GM18526 (cell line): Measurements from ENCODE around the gene VPS39.

Source experiments
- POLR2A ChIP-seq: IDR thresholded peaks from 3 replicates; pipeline ENCODE4 v1.6.1; 2011; ENCODE audit not compliant: insufficient read length; ENCODE audit errors: extremely low read depth

Gene VPS39

DNA sequence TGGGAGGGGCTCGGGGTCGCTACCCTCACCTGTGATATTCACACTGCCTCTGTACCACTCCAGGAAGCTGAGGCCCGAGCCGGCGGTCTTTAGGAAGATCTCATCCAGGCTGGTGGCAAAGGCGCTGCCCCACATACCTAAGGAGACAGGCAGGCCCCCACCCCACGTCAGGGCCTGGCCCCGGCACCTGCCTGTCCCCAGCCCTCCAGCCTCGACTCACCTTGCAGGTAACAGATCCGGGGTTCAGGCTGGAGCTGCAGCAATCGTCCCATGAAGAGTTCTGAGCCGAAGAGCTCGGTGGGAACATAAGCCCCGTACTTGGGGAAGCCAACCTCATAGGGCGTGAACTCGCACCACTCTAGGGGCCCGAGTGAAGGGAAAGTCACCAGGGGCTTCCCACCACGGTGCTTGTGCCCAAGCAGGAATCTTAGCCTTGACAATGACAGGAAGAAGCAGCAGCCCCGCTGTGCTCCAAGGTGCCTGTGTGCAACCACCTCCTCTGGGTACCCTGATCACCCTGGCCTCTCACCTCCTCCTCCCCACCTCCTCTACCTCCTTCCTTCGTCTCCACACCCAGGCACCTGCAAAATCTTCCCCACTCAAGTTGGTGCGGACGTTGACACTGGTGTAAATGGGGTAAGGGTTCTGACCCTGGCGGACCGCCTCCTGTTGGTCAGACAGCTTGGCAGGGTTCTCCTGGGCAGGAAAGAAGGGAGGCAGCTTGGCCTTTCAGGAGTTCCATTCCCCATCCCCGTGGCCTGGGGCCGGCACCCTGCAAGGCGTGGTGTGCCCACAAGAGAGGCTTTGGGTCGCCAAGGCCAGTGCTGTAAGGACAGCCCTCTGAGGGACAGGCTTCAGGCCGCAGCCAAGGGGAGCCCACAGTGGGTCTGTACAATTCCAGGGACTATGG is 62.3 kb downstream of the VPS39 start:
- no peak for TF ChIP-seq POLR2A

- TF ChIP-seq POLR2A, result no peak
These were observed 63.2 kb downstream of the VPS39 start for GRCh38 chr15:42144841-42145375.

DNA sequence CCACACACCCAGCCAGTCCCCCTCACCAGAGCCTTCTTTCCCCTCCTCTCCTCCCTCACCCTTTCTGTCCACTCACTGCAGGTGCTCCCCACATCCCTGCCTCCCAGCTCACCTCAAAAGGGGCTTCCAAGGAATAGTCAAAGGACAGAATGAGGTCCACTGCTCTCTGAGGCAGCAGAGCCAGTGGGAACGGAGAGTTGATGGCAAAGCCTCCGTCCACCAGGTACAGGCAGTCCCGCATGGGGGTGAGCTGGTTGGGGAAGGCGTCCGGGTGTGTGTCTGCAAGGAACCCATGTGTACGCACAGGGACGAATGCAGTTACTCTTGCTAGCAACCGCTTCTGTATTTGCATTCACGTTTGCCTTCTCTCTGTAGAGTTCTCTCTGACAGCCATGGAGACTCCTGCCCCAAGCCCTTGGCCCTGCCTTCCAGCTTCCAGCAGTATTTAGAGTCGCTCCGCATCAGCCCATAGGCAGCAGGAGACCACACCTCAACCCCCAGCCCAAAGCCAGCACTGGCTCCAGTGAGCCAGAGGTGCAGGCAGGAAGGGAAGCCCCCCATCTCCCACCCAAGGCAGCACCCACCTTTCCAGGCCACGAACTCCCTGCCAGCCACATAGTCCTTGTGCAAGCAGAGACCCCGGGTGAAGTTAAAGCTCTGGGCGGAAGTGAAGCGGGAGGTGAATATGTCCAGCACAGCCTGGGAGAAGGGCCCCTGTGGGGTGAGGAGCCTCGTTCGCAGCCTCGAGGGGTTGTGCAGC is 64.1 kb downstream of the VPS39 start:
- TF ChIP-seq POLR2A, result no peak

- no peak for TF ChIP-seq POLR2A
These were observed 64.7 kb downstream of the VPS39 start for GRCh38 chr15:42143356-42143755.

DNA sequence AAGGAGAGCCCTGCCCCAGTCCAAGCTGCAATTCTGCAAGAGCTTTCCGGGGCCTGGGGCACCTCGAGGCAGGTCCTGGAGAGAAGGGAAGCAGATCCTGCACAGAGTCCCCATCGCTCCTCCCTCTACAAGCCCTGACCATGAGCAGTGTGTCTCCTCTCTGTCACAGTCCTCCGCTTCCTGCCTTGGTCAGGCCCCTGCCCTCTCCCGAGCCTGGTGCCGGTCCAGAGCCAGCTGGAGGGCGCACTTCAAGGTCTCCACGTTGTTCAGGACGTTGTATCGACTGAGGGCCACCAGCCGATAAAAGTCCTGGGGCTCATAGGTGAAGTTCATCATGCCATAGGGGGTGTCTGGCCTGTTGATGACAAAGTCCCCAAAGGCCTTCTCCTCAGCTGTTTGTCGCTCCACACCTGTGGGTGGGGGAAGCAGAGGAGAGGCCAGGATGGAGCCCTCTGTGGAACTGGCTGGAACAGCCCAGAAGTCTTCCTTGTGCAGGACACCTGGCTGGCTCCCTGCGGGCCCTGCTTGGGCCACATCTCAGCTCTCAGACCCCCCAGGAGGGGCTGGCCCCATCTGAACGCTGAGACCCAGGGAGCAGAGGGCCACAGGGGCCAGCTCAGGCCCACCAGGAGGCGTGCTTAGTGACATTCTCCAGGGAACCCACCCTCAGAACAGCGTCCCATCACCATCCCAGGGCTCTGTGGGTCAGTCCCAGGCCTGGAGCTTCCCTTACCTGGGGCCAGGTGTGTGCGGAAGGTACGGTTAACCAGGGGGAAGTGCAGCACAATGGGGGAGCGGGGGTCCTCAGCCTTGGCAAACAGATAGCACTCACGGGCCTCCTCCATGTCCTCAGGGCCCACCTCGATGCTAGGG is 66.1 kb downstream of the VPS39 start:
- TF ChIP-seq POLR2A, result no peak

DNA sequence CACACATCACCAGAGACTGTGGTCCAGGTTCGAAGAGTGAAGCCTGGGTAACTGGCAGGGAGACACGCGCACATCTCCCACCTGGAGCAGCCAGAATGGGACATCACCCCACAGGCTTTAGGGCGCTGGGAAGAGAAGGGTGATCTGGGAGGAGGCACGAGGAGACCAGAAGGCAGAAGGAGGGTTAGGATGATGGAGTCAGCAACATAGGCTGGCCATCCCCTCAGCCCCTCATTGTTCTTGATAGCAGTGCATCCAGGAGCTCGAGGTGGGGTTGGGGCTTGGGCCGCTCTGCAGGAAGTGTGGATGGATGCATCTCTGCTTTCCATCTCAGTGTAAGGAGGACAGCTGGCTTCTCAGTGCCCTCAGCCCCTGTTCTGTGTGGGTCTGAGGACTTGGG is 66.9 kb downstream of the VPS39 start:
- no peak for TF ChIP-seq POLR2A

DNA sequence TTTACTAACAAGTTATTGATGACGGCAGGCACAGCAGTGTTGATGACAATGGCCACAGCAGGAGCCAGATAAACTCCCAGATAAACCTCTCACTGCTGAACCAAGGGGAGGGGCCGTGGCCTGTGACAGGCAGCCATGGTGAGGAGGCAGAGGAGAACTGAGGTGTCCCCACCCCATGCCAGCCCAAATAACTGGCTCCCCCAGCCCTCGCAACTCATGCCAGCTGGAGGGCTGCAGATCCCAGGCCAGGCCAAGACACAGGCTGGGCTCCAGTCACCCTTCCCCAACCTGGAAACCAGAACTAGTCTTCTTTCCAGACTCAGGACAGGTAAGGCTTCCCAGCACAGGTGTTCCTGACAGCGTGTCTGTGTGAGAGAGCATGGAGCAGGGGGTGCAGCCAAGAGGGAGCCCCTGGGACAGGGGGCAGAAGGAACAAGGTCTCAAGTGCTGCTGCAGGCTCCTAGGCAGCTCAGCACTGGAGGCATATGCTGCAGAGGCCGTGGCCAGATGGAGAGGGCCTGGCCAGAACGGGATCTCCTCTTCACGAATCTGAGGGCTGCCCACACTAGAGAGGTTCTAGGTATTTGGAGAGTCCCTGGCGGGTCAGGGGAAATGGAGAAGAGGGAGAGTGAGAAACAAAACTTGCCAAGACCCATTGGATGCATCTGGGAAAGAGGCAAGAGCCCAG is 67.6 kb downstream of the VPS39 start:
- no peak for TF ChIP-seq POLR2A

GRCh38 chr15:42139596-42139995 is 68.5 kb downstream of the VPS39 start:
- no peak for TF ChIP-seq POLR2A

GRCh38 chr15:42138968-42139386 is 69.1 kb downstream of the VPS39 start:
- no peak for TF ChIP-seq POLR2A

- no peak for TF ChIP-seq POLR2A
These were observed 69.7 kb downstream of the VPS39 start for GRCh38 chr15:42138411-42138810.

GRCh38 chr15:42137461-42138261 is 70.4 kb downstream of the VPS39 start:
- no peak for TF ChIP-seq POLR2A

DNA sequence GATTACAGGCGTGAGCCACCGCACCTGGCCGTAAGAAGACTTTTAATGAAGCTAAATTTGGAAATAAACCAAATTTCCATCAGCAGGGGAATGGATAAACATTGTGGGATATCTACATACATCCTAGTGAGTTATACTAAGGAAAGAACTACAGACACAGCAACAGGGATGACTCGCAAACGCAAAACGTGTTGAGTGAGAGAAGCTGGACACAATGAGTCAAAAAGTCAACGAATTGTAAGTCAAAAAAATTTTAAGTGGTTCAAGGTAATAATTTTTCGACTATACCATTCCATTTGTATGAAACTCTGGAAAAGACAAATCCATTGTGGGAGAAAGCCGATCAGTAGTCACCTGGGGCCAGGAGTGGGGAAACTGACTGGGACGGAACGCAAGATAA is 71.6 kb downstream of the VPS39 start:
- no peak for TF ChIP-seq POLR2A

DNA sequence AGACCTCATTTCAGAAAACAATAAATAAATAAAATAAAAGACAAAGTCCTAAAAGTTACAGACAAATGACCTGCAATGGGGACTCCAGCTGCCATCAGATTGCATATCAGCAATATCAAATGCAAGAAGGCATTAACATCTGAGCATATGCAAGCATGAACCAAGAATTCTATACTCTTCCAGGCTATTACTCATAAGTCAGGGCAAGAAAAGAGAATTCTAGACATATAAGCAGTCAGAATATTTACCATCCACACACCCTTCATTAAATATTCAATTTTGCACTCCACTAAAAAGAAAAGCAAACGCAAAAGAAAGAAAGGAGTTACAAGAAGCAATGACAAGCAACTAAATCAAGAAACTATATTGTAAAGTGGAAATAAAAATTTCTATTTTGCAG is 72.8 kb downstream of the VPS39 start:
- TF ChIP-seq POLR2A, result no peak
